DOHH2 (cell line): ENCODE data around the gene LRRC3.

Experiments
- EZH2phosphoT487 ChIP-seq: fragments of 200-600 bp; sonication (generic); IDR thresholded peaks from 2 replicates; pipeline ENCODE4 v1.6.1; 2017; ENCODE audit warnings: borderline replicate concordance, mild to moderate bottlenecking, antibody characterized with exemption, low read length, moderate library complexity, mixed read lengths
- TF ChIP-seq, protein P1 (sequence below): fragments of 200-600 bp; sonication (generic); IDR thresholded peaks from one replicate; pipeline ENCODE4 v1.5.1; 2014; ENCODE audit warnings: antibody characterized with exemption, mild to moderate bottlenecking, low read depth, low read length; ENCODE audit not compliant: poor library complexity, severe bottlenecking

DNA sequence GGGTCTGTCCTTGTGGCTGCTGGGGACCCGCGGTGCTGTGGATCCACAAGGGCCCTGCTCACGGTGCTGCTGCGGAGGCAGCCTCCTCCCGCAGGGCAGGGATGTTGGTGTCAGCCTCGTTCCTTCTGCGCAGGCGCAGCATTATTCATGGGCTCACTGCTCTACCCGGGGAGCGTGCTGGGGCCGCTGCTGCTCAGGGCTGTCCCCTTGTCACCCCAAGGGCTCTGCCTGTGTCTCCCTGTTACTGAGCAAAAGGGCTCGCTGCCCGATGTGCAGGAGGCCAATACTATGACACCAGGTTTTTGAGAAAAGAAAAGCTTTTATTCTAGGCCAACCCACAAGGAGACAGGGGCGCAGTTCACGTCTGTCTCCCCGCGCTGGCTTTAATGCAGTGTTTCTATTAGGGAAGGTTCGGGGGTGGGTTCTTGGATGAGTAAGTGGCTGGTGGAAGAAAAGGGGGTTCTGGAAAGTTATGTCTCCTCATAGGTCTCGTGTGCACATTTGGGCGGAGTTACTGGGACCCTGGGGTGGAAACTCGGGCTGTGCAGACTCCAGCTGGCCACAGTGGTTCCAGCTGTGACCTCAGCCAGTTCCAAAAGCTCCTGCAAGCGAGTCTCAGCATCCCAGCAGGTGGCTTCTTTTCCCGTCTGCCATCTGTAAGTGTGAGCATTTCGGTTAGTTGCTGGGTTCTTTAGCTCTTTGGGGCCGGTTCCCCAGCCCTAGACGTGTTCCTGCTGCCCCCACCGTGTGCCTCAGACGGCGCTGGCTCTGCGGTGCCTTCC lies 40.8 kb upstream of the LRRC3 start:
- TF ChIP-seq, protein P1, sequence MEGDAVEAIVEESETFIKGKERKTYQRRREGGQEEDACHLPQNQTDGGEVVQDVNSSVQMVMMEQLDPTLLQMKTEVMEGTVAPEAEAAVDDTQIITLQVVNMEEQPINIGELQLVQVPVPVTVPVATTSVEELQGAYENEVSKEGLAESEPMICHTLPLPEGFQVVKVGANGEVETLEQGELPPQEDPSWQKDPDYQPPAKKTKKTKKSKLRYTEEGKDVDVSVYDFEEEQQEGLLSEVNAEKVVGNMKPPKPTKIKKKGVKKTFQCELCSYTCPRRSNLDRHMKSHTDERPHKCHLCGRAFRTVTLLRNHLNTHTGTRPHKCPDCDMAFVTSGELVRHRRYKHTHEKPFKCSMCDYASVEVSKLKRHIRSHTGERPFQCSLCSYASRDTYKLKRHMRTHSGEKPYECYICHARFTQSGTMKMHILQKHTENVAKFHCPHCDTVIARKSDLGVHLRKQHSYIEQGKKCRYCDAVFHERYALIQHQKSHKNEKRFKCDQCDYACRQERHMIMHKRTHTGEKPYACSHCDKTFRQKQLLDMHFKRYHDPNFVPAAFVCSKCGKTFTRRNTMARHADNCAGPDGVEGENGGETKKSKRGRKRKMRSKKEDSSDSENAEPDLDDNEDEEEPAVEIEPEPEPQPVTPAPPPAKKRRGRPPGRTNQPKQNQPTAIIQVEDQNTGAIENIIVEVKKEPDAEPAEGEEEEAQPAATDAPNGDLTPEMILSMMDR = no peak
- no peak for TF ChIP-seq EZH2phosphoT487
